ENCODE results near the gene RSPRY1. TPM values are rescaled to one million over a fixed set of nuclear protein-coding genes. Genes with fewer than 3 reads are reported as not detected.

RSPRY1 gene
- total RNA-seq, 1 donor from 2014 or later = 37.6 TPM

- H3K27ac ChIP-seq = peak within 1 kb of the TSS; percentile 87
- intact Hi-C loops (cut with DNase I) = loop anchor here (10.0 kb wide), 1 partner anchor 60 kb away; the partner anchor contains the start of genes PSME3IP1 and RSPRY1
- H3K4me1 ChIP-seq = peaks cover 12% of the 10 kb centered on the region
These were observed 58.8 kb downstream of the RSPRY1 start, which contains the start of gene ARL2BP for GRCh38 chr16:57244767-57245471. ARL2BP (plus strand) TSS chr16:57245259; CDS start chr16:57245368, 109 bp downstream.

GRCh38 chr16:57245472-57246113, 59.5 kb downstream of the RSPRY1 start:
- no peaks in the 10 kb centered on the region for H3K9me3 ChIP-seq
- peaks cover 0 to 34% of the 10 kb centered on the region in 2 donors for H3K36me3 ChIP-seq
- peak overlapping the region; percentile 87 for H3K27ac ChIP-seq
- intact Hi-C loops (cut with DNase I) = loop anchor here (10.0 kb wide), 1 partner anchor 61 kb away; the partner anchor contains the start of genes PSME3IP1 and RSPRY1
- H3K4me1 ChIP-seq = peaks cover 12% of the 10 kb centered on the region
- no peak for TF ChIP-seq POLR2A (IDR thresholded peaks at IDR 0.05)
- TF ChIP-seq, protein P1, sequence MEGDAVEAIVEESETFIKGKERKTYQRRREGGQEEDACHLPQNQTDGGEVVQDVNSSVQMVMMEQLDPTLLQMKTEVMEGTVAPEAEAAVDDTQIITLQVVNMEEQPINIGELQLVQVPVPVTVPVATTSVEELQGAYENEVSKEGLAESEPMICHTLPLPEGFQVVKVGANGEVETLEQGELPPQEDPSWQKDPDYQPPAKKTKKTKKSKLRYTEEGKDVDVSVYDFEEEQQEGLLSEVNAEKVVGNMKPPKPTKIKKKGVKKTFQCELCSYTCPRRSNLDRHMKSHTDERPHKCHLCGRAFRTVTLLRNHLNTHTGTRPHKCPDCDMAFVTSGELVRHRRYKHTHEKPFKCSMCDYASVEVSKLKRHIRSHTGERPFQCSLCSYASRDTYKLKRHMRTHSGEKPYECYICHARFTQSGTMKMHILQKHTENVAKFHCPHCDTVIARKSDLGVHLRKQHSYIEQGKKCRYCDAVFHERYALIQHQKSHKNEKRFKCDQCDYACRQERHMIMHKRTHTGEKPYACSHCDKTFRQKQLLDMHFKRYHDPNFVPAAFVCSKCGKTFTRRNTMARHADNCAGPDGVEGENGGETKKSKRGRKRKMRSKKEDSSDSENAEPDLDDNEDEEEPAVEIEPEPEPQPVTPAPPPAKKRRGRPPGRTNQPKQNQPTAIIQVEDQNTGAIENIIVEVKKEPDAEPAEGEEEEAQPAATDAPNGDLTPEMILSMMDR (IDR thresholded peaks at IDR 0.05) = no peak
- TF ChIP-seq POLR2AphosphoS5 (IDR thresholded peaks at IDR 0.05; ENCODE audit: insufficient read depth in 1 of 2, low read depth in 1 of 2) = no peak
- no peak for DNase-seq (ENCODE audit: extremely low spot score in 2 of 2)
- H3K4me3 ChIP-seq = peak overlapping the region; percentile 71 to 90
- no peaks in the 10 kb centered on the region for H3K27me3 ChIP-seq

More at GRCh38 chr16:57244767-57245471, 58.8 kb downstream of the RSPRY1 start, which contains the start of gene ARL2BP:
- H3K4me3 ChIP-seq = peak within 1 kb of the TSS; percentile 71 to 90
- DNase-seq (ENCODE audit: extremely low spot score in 2 of 2) = peak in 1 of 2 donors; percentile 99
- H3K36me3 ChIP-seq = peaks cover 0 to 28% of the 10 kb centered on the region in 2 donors
- H3K27me3 ChIP-seq = no peaks in the 10 kb centered on the region
- TF ChIP-seq POLR2A (IDR thresholded peaks at IDR 0.05) (peak in 1 of 2 donors; percentile 63), POLR2AphosphoS5 (IDR thresholded peaks at IDR 0.05; ENCODE audit: insufficient read depth in 1 of 2, low read depth in 1 of 2) (peak; percentile 57 to 91)
- TF ChIP-seq, protein P1 (IDR thresholded peaks at IDR 0.05) = no peak
- H3K9me3 ChIP-seq = no peaks in the 10 kb centered on the region

GRCh38 chr16:57251352-57251751, 65.2 kb downstream of the RSPRY1 start:
- H3K36me3 ChIP-seq = peaks cover 0 to 79% of the 10 kb centered on the region in 2 donors
- DNase-seq (ENCODE audit: extremely low spot score in 2 of 2) = no peak
- peaks cover 5% of the 10 kb centered on the region for H3K4me1 ChIP-seq
- intact Hi-C loops (cut with DNase I) = no loop called here
- TF ChIP-seq POLR2A (IDR thresholded peaks at IDR 0.05) = no peak
- TF ChIP-seq POLR2AphosphoS5 (IDR thresholded peaks at IDR 0.05; ENCODE audit: insufficient read depth in 1 of 2, low read depth in 1 of 2) = no peak
- TF ChIP-seq, protein P1 (IDR thresholded peaks at IDR 0.05) = no peak
- no peak overlapping the region for H3K27ac ChIP-seq
- H3K27me3 ChIP-seq = no peaks in the 10 kb centered on the region
- no peak overlapping the region for H3K4me3 ChIP-seq
- no peaks in the 10 kb centered on the region for H3K9me3 ChIP-seq

GRCh38 chr16:57252148-57252721, 66.1 kb downstream of the RSPRY1 start:
- intact Hi-C loops (cut with DNase I) = no loop called here
- Histone ChIP-seq H3K36me3 (peaks cover 0 to 76% of the 10 kb centered on the region in 2 donors), H3K9me3 (no peaks in the 10 kb centered on the region), H3K4me1 (peaks cover 8% of the 10 kb centered on the region), H3K4me3 (no peak overlapping the region), H3K27ac (no peak overlapping the region), H3K27me3 (no peaks in the 10 kb centered on the region)
- DNase-seq (ENCODE audit: extremely low spot score in 2 of 2) = no peak
- TF ChIP-seq POLR2AphosphoS5 (IDR thresholded peaks at IDR 0.05; ENCODE audit: insufficient read depth in 1 of 2, low read depth in 1 of 2) (no peak), POLR2A (IDR thresholded peaks at IDR 0.05) (no peak)
- TF ChIP-seq, protein P1 (IDR thresholded peaks at IDR 0.05) = no peak
